WERI-Rb-1 (cell line): ENCODE data around the gene ERBB3.
"Not testable (repeated sequence)": the region's sequence is repeated elsewhere in the genome, so short reads cannot be mapped to it uniquely, and the experiment has no call there.

ENCODE experiments used
- DNase-seq: peaks from one replicate; pipeline ENCODE4 v3.0.0-alpha.2; 2020
- H3K27ac ChIP-seq: fragments of 250-450 bp; sonication (Bioruptor Pico); 2 replicates; pipeline ENCODE4 v1.5.1; 2020; ENCODE audit warnings: mild to moderate bottlenecking, moderate library complexity
- H3K27me3 ChIP-seq: fragments of 250-450 bp; sonication (Bioruptor Pico); 2 replicates; pipeline ENCODE4 v1.5.1; 2021; ENCODE audit warnings: mild to moderate bottlenecking, low read depth, moderate library complexity; ENCODE audit not compliant: insufficient read depth, severe bottlenecking
- H3K36me3 ChIP-seq: fragments of 250-450 bp; sonication (Bioruptor Pico); 2 replicates; pipeline ENCODE4 v1.5.1; 2020; ENCODE audit warnings: mild to moderate bottlenecking, moderate library complexity
- H3K4me3 ChIP-seq: 2 replicates; pipeline ENCODE4 v1.5.1; 2011; ENCODE audit warnings: low read depth, mild to moderate bottlenecking, control low read depth, low read length
- H3K9me3 ChIP-seq: fragments of 250-450 bp; sonication (Bioruptor Pico); 2 replicates; pipeline ENCODE4 v1.5.1; 2021; ENCODE audit warnings: mild to moderate bottlenecking, moderate library complexity; ENCODE audit not compliant: severe bottlenecking
- CTCF ChIP-seq: IDR thresholded peaks from 2 replicates; pipeline ENCODE4 v1.5.1; 2011; ENCODE audit warnings: low read depth, mild to moderate bottlenecking, control low read depth, inconsistent platforms, low read length

The ERBB3 gene

GRCh38 chr12:56074396-56074795 lies 5.6 kb upstream of the ERBB3 start:
- DNase-seq = no peak
- no peak for TF ChIP-seq CTCF
- H3K9me3 ChIP-seq = no peaks in the 10 kb centered on the region

GRCh38 chr12:56077966-56078365 lies 2.0 kb upstream of the ERBB3 start:
- not testable (repeated sequence) for DNase-seq, H3K9me3 ChIP-seq, H3K4me3 ChIP-seq, H3K36me3 ChIP-seq, H3K27me3 ChIP-seq, H3K27ac ChIP-seq

More at GRCh38 chr12:56074396-56074795, 5.6 kb upstream of the ERBB3 start:
- Histone ChIP-seq H3K4me3 (no peak overlapping the region), H3K27ac (no peak overlapping the region), H3K27me3 (no peaks in the 10 kb centered on the region), H3K36me3 (no peaks in the 10 kb centered on the region)

GRCh38 chr12:56078427-56078826 lies 1.5 kb upstream of the ERBB3 start:
- Histone ChIP-seq H3K27ac (peak overlapping the region; percentile 90), H3K9me3 (no peaks in the 10 kb centered on the region), H3K36me3 (no peaks in the 10 kb centered on the region), H3K27me3 (no peaks in the 10 kb centered on the region), H3K4me3 (peak overlapping the region; percentile 48)
- DNase-seq = no peak
- no peak for TF ChIP-seq CTCF

DNA sequence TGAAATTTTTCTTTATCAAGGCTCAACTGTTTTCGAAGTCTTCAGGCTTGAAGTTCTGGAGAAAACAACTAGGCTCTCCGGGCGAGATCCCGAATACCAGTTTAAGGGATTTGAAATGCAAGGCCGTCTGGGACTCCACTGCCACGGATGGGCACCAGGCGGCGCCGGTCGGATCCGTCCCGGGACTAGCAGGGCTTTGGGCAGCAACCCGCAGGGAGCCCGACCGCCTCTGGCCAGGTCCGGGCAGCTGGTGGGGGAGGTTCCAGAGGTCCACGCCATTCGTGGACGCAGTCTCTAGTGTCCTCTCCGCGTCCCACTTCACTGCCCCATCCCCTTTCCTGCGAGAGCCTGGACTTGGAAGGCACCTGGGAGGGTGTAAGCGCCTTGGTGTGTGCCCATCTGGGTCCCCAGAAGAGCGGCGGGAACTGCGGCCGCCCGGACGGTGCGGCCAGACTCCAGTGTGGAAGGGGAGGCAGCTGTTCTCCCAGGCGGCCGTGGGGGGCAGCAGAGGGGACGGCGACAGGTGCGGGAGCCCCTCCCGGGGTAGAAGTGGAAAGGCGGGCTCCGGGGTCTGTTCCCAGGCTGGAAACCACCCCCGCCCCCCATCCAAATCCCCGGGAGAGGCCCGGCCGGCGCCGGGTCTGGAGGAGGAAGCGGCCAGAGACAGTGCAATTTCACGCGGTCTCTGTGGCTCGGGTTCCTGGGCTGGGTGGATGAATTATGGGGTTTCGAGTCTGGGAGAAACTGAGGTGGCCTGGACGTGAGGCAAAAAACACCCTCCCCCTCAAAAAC lies 838 bp upstream of the ERBB3 start:
- DNase-seq = peak; percentile 95
- Histone ChIP-seq H3K27ac (peak overlapping the region; percentile 90), H3K27me3 (no peaks in the 10 kb centered on the region), H3K4me3 (peak overlapping the region; percentile 48), H3K9me3 (no peaks in the 10 kb centered on the region), H3K36me3 (no peaks in the 10 kb centered on the region)
- TF ChIP-seq CTCF = peak; percentile 80

DNA sequence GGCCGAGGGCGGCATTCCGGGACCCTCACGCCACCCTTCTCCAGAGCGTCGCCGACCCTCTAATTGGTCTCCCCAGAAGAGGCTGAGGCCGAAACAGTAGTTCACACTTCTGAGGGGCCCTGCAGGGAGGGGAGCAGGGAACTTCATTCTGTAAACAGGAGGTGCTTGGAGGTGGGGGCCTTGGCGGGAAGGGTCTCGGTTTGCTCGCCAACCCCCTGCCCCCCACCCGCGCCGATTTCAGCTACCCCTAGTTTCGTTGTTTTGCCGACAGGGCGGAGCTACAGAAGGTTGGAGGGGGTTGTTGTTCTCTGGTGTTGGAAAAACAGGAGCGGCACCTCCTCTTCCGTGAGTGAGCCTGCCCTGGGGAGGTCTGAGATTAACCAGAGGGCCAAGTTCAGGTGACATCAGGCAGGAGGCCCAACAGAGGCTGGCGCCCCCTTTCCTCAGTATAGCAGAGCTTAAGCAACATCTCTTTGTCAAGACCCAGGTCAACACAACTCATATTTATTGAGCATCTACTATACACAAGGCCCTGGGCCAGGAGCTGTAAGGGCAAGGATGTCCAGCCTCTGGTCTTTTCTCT lies 682 bp downstream of the ERBB3 start:
- H3K9me3 ChIP-seq = no peaks in the 10 kb centered on the region
- H3K27me3 ChIP-seq = no peaks in the 10 kb centered on the region
- no peak overlapping the region for H3K27ac ChIP-seq
- DNase-seq = no peak
- no peaks in the 10 kb centered on the region for H3K36me3 ChIP-seq
- no peak for TF ChIP-seq CTCF
- no peak overlapping the region for H3K4me3 ChIP-seq

GRCh38 chr12:56081393-56082347 lies 1.7 kb downstream of the ERBB3 start:
- TF ChIP-seq CTCF = no peak
- H3K27me3 ChIP-seq = no peaks in the 10 kb centered on the region
- DNase-seq = no peak
- no peak overlapping the region for H3K27ac ChIP-seq
- no peaks in the 10 kb centered on the region for H3K9me3 ChIP-seq
- H3K4me3 ChIP-seq = no peak overlapping the region
- no peaks in the 10 kb centered on the region for H3K36me3 ChIP-seq
